Testis (tissue), 3 donors: ENCODE measurements around the gene CTRB1. TPM values are rescaled to one million over a fixed set of nuclear protein-coding genes. Genes with fewer than 3 reads are reported as not detected.
"Not testable (repeated sequence)": the region's sequence is repeated elsewhere in the genome, so short reads cannot be mapped to it uniquely, and the experiment has no call there.

ENCODE experiments used
- DNase-seq: peaks from one replicate; pipeline ENCODE4 v3.0.0-alpha.2; 2019
- H3K27ac ChIP-seq, 2 donors: fragments of 200-600 bp; sonication (generic); one replicate each; pipeline ENCODE4 v1.5.1; 2019
- H3K27me3 ChIP-seq: fragments of 200-600 bp; sonication (generic); one replicate; pipeline ENCODE4 v1.5.1; 2019
- H3K36me3 ChIP-seq: fragments of 200-600 bp; sonication (generic); one replicate; pipeline ENCODE4 v1.5.1; 2017; ENCODE audit warnings: low read depth; ENCODE audit errors: missing control alignments
- H3K4me1 ChIP-seq: fragments of 200-600 bp; sonication (generic); one replicate; pipeline ENCODE4 v1.5.1; 2019
- H3K4me3 ChIP-seq, 2 donors: fragments of 200-600 bp; sonication (generic); one replicate each; pipeline ENCODE4 v1.5.1; 2017 to 2019
- H3K9me3 ChIP-seq: fragments of 200-600 bp; sonication (generic); one replicate; pipeline ENCODE4 v1.5.1; 2017
- POLR2A ChIP-seq: fragments of 450-650 bp; IDR thresholded peaks from one replicate; pipeline ENCODE4 v1.6.1; 2017; ENCODE audit warnings: antibody characterized with exemption, mild to moderate bottlenecking, moderate library complexity
- WGBS, 2 donors: methylation state at CpG; one replicate each; pipeline ENCODE4 v1.1.5; 2018; 5-methylcytosine and 5-hydroxymethylcytosine counted together
- intact Hi-C: fragments of 100-400 bp; cut with DNase I; formaldehyde crosslinking; loops from one replicate; pipeline ENCODE4 v1.15.1; 2023; ENCODE audit warnings: low total_unique reads
- polyA plus RNA-seq: library from polyadenylated mRNA; stranded (reverse); fragments of 350-450 nt; fragmentation: Illumina TruSeq; extraction: RNeasy Lipid Tissue Mini Kit (QIAGEN cat#74804); gene quantifications from one replicate; pipeline ENCODE4 v1.2.3, GENCODE V29; 2014; ENCODE audit warnings: low read depth, low replicate concordance; ENCODE audit not compliant: insufficient read depth
- total RNA-seq, 2 donors: library from RNA; depleted of rRNA; stranded (reverse); fragments of >200 nt; gene quantifications; one replicate each; pipeline ENCODE4 v1.2.3, GENCODE V29; 2016
- TF ChIP-seq, protein P1 (sequence below), 3 experiments: fragments of 450-650 bp in 2 of 3; fragments of 200-600 bp in 1 of 3; sonication (generic) in 1 of 3; IDR thresholded peaks; one replicate each; pipeline ENCODE4 v1.5.1; 2016 to 2019; ENCODE audit warnings: antibody characterized with exemption in 3 of 3, mild to moderate bottlenecking in 2 of 3, moderate library complexity in 1 of 3

Gene CTRB1
- total and polyA plus RNA-seq, 3 donors from 2014 or later = 1.2 TPM; not detected in 2

DNA sequence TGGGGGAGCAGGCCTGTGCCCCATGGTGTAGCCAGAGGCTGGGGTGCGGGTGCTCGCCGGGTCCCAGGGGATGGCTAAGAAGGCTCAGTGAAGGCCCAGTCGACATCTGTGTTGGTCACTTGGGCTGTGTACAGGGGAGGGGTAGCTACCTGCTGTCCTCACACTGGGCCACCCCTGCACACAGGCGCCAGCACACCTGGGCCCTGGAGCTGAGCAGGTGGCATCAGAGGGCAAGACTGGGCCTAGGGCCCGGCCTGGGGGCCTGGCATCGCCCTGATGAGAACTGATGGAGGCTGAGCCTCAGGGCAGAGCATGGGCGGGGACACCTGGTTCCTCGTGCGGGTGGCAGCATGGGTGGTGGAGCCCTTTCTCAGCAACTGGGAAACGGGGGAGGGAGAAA, 11.0 kb upstream of the CTRB1 start:
- Histone ChIP-seq H3K4me3 (no peak overlapping the region), H3K27ac (no peak overlapping the region), H3K4me1 (no peaks in the 10 kb centered on the region), H3K27me3 (no peaks in the 10 kb centered on the region), H3K36me3 (no peaks in the 10 kb centered on the region), H3K9me3 (no peaks in the 10 kb centered on the region)
- intact Hi-C loops = loop anchor here (2.0 kb wide), 1 partner anchor 17 kb away; no protein-coding TSS in a partner anchor
- no peak for TF ChIP-seq POLR2A
- TF ChIP-seq, protein P1, sequence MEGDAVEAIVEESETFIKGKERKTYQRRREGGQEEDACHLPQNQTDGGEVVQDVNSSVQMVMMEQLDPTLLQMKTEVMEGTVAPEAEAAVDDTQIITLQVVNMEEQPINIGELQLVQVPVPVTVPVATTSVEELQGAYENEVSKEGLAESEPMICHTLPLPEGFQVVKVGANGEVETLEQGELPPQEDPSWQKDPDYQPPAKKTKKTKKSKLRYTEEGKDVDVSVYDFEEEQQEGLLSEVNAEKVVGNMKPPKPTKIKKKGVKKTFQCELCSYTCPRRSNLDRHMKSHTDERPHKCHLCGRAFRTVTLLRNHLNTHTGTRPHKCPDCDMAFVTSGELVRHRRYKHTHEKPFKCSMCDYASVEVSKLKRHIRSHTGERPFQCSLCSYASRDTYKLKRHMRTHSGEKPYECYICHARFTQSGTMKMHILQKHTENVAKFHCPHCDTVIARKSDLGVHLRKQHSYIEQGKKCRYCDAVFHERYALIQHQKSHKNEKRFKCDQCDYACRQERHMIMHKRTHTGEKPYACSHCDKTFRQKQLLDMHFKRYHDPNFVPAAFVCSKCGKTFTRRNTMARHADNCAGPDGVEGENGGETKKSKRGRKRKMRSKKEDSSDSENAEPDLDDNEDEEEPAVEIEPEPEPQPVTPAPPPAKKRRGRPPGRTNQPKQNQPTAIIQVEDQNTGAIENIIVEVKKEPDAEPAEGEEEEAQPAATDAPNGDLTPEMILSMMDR (IDR thresholded peaks at IDR 0.05) = no peak
- DNase-seq = no peak
- 86 to 90% methylated on average over 9 to 11 of the region's 11 CpGs for WGBS, 2 donors

DNA sequence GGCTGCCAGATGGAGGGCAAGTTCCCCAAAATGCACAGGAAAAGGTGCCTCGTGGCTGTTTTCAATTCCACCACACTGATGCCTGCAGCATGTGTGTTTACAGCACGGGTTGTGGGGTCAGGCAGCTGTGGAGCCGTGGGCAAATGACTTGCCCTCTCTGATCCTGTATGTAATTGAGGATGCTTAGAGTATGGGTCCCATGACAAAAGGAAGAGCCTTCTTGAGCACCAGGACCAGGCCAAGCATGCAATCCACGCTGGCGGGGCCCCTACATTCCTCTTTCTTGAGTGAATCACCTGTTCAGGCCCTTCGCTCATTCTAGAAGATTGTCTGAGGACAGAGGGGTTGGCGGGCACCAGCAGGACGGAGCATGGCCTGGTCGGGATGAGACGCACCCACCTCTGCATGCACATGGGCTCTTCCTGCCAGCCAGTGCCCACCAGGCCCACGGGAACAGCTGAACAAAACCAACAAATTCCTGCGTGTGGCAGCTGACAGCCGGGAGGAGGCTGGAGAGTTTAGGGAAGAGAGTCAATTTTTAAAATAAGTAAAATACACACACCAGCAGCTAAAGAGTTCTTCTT, 10.5 kb upstream of the CTRB1 start:
- WGBS, 2 donors = 79 to 88% methylated on average over 12 to 13 of the region's 13 CpGs
- Histone ChIP-seq H3K36me3 (no peaks in the 10 kb centered on the region), H3K4me3 (no peak overlapping the region), H3K4me1 (no peaks in the 10 kb centered on the region), H3K27me3 (no peaks in the 10 kb centered on the region), H3K9me3 (no peaks in the 10 kb centered on the region), H3K27ac (no peak overlapping the region)
- TF ChIP-seq, protein P1 (IDR thresholded peaks at IDR 0.05) = no peak
- TF ChIP-seq POLR2A = no peak
- DNase-seq = no peak
- intact Hi-C loops = no loop called here

DNA sequence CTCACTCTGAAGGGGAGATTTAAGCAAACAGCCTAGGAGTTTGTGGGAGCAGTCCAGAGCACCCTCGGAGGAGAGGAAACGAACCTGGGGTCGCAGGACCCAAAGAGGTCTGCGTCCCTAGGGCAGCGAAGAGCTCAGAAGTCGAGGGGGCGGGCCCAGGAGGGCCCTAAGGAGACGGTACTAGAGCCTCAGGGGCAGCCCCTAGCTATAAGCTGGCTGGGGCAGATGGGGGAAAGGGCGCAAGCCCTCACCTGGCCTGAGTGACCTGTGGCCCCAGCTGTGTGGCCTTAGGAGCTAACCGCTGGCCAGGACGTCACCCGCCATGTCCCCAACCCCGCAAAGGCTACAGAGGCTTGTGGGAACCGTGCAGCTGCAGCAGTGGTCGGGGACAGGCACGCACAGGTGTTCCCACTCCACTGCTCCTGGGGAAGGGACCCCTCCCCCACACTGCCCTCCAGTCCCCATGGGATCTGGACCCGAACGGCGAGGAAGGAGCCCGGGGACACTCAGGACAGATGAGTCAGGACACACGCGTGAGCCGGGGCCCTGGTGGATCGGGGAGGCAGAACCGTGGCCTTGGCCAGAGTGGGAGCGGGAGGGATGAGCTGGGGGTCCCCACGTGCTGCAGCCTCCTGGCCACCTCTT, 9.8 kb upstream of the CTRB1 start:
- Histone ChIP-seq H3K36me3 (no peaks in the 10 kb centered on the region), H3K27me3 (no peaks in the 10 kb centered on the region), H3K27ac (no peak overlapping the region), H3K4me1 (no peaks in the 10 kb centered on the region), H3K4me3 (no peak overlapping the region), H3K9me3 (no peaks in the 10 kb centered on the region)
- intact Hi-C loops = no loop called here
- no peak for DNase-seq
- WGBS, 2 donors = 86 to 91% methylated on average over 16 to 27 of the region's 27 CpGs
- TF ChIP-seq POLR2A = no peak
- TF ChIP-seq, protein P1 (IDR thresholded peaks at IDR 0.05) = no peak

DNA sequence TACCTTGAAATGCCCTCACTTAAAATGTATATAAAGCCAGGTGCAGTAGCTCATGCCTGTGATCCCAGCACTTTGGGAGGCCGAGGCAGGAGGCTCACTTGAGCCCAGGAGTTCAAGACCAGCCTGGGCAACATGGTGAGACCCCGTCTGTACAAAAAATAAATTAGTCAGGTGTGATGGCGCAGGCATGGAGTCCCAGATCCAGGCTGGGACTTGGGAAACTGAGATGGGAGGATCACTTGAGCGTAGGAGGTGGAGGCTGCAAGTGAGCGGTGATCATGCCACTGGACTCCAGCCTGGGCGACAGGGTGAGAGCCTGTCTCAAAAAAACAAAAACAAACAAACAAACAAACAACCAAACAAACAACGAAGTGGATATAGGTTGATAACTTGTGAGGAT, 9.3 kb upstream of the CTRB1 start:
- intact Hi-C loops, H3K27me3 ChIP-seq, H3K4me3 ChIP-seq, H3K4me1 ChIP-seq, H3K9me3 ChIP-seq, H3K36me3 ChIP-seq, H3K27ac ChIP-seq, DNase-seq: not testable (repeated sequence)
- WGBS, 2 donors = 90 to 93% methylated on average over 7 of the region's 7 CpGs

DNA sequence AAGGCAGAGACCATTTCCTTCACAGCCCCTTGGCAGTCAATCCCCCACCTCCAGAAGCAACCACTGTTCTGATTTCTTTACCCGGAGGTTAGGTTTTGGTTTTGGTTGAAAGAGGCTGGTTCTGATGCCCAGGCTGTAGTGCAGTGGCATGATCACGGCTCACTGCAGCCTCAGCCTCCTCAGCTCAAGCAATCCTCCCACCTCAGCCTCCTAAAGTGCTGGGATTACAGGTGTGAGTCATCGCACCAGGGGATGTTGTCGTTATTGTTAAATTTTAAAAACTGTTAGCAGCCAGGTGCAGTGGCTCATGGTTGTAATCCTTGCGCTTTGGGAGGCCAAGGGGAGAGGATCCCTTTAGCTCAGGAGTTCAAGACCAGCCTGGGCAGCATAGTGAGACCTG, 8.8 kb upstream of the CTRB1 start:
- intact Hi-C loops = no loop called here
- H3K36me3 ChIP-seq = no peaks in the 10 kb centered on the region
- no peak overlapping the region for H3K4me3 ChIP-seq
- no peaks in the 10 kb centered on the region for H3K9me3 ChIP-seq
- H3K4me1 ChIP-seq = no peaks in the 10 kb centered on the region
- 89% methylated on average over 5 of the region's 5 CpGs for WGBS, 2 donors
- no peak overlapping the region for H3K27ac ChIP-seq
- no peaks in the 10 kb centered on the region for H3K27me3 ChIP-seq
- TF ChIP-seq, protein P1 (IDR thresholded peaks at IDR 0.05) = no peak
- TF ChIP-seq POLR2A = no peak
- DNase-seq = no peak

DNA sequence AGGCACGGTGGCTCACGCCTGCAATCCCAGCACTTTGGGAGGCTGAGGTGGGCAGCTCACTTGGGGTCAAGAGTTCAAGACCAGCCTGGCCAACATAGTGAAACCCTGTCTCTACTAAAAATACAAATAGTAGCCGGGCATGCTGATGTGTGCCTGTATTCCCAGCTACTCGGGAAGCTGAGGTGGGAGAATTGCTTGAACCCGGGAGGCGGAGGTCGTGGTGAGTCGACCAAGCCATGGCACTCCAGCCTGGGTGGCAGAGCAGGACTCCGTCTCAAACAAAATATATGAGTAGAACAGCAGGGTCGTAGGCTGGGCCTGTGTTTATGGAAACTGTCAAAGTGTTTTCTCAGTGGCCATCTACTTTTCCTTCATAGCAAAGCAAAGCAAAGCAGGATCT, 7.5 kb upstream of the CTRB1 start:
- H3K27ac ChIP-seq, H3K36me3 ChIP-seq, intact Hi-C loops, H3K4me3 ChIP-seq, H3K4me1 ChIP-seq, DNase-seq, H3K9me3 ChIP-seq, H3K27me3 ChIP-seq: not testable (repeated sequence)
- 82 to 90% methylated on average over 10 of the region's 10 CpGs for WGBS, 2 donors
